Dedifferentiated amniotic fluid mesenchymal stem cell (primary cell): ENCODE measurements around the gene KRT26.
"Not testable (repeated sequence)": the region's sequence is repeated elsewhere in the genome, so short reads cannot be mapped to it uniquely, and the experiment has no call there.

ENCODE experiments used
- DNase-seq: peaks from one replicate; pipeline ENCODE4 v3.0.0-alpha.2; 2016; ENCODE audit errors: extremely low spot score

Gene KRT26

DNA sequence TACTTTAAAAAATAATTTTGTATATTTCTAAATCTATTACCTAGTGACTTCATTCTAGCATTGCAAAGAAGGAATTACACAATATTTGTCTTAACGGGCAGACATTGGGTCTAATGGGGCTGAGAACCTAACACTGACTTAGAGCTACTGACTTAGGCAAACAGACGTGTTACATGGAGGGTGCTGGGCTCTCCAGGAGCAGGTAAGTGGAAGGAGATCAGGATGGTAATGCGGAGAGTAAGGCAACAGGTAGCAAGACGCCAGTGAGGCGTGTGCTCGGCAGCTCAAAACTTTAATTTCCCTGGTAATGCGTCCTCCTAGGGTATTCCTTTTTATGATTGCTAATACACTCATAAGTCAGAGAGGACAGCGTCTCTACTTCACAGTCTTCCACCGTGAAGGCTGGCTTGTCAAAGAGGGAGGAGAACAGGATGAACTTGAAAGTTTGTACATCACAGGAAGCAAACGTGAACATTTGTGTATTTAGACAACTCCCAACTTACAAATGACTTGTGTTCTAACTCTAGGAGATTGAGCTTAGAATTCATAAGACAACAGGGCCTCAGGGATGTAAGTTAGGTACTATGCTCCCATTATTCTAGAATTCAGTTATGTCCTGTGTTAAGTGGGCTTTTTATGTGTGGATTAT is 23.1 kb upstream of the KRT26 start:
- no peak for DNase-seq

DNA sequence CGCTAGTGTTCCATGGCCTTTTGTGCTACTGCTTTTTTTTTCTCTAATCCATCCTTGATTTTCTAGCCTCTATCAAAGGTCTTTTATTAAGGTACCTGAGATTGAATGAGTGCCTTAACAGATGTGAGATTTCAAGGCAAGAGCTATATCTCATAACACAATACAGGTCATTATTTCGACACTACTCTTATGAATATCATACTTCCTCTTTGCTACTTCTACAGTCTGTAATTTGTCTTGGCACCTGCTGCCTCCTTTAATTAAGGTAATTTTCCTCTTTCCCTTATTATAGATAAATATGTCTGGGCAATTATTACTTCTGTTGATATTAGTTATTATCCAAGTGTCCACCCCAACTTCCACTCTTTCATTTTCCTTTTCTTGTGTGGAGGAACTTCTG is 22.5 kb upstream of the KRT26 start:
- no peak for DNase-seq

DNA sequence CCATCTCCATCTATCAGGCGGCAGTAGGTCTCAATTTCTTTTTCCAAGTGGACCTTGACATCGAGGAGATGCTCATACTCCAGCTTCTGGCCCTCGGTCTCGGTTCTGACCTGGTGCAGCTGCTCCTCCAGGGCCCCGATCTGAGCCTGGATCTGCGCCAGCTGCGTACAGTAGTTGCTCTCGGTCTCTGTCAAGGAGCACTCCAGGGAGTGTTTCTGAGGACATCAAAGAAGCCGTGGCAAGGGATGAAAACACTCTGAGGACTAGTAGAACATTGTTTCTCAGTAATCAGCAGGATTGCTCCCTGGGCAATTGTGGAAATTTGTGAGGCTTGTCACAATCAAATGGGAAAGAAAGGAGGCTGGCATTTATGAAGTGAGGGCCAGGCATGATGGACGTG is 21.8 kb upstream of the KRT26 start:
- no peak for DNase-seq

DNA sequence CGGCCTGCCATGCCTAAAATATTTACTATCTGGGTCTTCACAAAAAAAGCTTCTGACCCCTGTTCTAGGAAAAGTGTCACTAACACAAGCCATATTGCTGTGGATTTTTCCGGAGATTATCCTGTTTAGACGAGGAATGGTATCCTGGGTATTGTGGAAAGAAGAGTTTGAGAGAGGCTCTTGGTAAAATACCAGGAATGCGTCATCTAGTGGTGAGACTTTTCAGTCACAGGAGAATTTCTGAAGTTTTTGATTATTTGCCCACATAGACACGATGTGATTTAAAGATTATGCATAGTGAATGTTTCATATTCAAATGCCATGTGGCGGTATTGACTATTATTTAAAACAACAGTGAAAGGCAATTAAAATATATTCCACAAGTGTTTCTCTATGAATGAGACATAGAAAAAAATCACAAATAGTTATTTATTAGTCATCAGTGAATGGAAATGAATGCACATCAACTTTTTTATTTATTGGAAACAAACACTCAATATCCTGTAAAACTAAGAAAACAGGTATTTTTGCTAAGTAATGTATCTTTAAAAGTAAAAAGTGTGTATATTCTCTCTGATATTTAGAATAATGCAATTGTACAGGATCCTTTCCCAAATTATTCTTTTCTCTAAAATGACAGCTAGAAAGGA is 19.9 kb upstream of the KRT26 start:
- peak; percentile 68 for DNase-seq

DNA sequence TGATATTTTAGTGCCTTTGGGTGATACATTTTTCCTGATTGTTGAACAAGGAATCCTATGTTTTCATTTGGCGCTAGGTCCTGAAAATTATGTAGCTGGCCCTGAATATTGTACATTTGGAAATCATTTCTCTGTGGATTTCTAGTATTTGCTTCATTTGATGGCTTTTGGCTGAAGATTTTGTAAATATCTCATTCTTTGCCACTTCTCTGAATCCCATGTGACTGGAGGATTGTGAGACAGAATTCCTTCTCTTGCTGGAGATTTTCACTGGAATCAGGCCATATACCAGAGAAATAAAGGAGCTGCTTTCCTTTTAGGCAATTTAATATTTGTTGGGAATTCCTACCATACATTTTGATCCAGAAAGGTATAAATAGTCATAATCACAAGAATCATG is 19.1 kb upstream of the KRT26 start:
- peak; percentile 21 for DNase-seq

DNA sequence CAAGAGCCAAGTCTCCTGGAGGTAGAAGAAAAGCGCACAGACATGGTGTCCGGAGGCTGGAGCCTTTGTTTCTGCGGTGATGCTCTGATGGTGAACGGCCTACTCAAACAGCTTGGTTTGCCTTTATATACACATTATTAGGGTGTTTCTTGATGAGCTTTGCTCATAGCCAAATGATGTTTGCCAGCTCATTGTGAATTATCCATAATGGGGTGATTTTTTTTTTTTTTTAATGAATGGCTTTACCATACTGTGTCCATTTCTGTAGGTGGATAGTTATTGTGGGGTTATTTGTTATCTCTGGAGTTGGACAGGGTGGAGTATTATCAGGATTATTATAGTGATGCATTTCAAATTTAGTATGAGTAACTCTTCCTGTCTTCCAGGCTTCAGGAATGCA is 10.4 kb upstream of the KRT26 start, which contains the start of gene KRT27:
Gene KRT27 (minus strand): TSS at position 101 of the 400 bp plus-strand sequence. CDS start 57 bp downstream, at position 44.
- DNase-seq: no peak

DNA sequence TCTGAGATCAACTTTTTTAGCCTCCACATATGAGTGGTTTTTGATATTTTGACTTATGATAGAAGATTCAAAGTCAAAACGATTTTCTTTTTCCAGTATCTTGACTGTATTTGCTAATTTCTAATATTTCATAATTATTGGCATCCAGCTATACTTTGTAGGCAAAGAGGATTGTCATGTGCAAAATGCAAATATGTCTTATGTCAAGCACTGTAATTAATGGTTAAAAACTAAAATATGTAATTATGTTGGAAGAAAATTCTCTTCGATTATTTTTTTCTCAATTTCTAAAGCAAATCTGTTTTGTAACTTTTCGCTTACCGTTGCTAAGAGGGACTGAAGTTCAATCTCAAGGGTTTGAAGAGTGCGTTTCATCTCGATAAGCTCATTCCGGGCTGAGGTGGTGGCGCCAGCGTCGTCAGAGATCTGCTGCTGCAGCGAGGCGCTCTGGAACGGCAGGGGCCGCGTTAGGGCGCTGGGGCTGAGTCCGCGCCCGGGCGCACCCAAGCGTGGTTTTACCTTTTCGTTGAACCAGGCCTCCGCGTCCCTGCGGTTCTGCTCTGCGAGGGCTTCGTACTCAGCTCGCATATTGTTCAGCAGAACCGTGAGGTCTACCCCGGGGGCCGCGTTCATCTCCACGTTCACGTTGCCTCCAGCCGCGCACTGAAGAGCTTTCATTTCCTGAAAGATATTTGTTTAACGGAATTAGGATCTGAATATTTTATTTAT is 7.3 kb upstream of the KRT26 start:
- DNase-seq: no peak

DNA sequence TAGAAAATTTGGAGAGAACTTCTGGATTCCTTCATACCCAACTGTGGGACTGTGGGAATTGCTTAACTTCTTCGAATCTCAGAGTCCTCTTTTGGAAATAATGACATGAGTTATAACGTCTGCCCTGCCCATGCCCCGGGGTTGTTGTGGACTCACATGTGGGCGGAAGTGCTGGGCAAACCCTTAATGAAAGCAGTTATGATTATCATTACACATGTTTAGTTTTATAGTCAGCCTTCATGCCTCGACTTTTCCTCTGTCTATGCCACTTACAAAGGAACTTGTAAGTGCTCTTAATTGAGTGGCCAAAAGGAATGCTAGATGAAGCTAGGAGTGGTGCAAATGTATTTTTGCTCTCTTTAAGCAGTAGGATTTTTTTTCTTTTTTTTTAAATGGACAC is 6.5 kb upstream of the KRT26 start:
- no peak for DNase-seq

DNA sequence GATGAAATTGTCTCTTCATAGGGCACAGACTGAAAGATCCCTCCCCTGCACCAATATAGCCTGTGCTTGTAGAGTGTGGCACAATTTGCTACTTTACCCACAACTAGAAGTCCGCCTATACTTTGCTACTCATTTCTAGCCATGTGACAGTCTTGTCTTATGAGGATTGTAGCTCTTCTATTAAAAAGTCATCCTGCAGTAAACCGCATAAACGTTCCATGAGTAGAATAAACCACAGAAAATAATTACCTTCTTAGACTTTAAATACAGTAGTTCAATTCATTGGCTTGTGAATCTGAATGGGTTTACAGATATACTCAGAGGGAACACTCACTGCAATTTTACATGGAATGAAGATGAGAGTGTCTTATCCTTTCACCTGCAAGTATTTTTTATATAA is 6.0 kb upstream of the KRT26 start:
- no peak for DNase-seq

DNA sequence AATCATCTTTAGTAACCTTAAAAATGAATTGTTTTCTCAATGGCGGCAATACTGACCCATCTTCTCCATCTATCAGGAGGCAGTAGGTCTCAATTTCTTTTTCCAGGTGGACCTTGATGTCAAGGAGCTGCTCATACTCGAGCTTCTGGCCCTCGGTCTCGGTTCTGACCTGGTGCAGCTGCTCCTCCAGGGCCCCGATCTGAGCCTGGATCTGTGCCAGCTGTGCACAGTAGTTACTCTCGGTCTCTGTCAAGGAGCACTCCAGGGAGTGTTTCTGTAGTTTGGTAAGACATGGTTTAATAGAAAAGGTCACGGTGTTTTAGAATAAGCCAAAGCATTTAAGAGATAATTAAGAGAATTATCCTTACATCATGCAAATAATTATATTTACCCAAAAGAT is 5.5 kb upstream of the KRT26 start:
- no peak for DNase-seq

DNA sequence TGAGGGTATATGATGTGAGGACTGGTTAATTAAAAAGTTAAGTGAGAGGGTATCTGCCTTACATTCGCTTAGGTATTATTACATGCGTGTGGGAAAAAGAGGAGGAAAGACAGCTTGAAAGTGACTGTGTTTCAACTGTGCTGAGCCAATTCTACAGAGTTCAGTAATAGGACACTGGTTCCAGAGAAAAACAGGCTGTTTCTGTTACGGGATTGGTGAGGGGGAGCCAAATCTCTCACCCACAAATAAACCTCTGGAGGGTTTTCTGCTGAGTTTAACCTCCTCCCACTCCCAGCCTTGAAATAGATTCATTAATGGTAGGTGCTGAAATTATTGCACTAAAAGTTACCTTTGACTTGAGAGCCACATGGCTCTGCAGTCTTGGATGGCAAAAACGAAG is 3.9 kb upstream of the KRT26 start:
- DNase-seq: no peak

DNA sequence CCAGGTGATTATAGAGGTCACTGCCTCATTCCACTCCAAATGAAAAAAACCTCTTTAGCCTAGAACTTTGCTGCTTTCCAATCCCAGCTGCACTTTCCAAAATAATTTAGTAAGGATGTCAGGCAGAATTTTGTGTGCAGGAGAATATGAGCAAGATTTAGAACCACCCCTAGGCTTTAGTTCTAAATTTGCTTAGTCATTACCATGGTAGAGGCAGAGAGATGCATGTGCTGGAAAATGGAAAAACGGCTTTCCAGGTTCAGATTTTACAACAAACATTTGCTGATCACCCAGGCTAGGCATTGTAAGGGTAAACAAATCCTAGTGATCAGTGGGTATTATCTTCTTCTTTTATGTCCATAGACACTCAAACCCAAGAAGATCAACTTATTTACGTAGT is 6.3 kb downstream of the KRT26 start:
- DNase-seq: no peak

DNA sequence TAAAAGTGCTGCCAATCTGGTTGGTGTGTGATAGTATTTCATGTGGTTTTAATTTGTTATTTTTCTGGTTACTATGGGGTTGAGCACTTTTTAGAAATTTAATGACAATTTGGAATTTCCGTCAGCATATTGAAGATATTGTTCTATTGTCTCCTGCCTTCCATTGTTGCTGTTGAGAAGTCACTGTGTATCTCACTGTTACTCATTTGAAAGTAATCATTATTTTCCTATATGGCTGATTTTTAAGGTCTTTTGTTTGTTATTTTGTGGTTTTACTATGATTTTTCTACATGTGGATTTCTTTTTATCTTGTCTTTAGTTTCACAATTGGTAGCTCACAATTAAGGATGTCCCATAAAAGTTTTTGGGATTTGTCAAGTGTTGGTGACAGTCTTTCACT is 8.2 kb downstream of the KRT26 start:
- no peak for DNase-seq

DNA sequence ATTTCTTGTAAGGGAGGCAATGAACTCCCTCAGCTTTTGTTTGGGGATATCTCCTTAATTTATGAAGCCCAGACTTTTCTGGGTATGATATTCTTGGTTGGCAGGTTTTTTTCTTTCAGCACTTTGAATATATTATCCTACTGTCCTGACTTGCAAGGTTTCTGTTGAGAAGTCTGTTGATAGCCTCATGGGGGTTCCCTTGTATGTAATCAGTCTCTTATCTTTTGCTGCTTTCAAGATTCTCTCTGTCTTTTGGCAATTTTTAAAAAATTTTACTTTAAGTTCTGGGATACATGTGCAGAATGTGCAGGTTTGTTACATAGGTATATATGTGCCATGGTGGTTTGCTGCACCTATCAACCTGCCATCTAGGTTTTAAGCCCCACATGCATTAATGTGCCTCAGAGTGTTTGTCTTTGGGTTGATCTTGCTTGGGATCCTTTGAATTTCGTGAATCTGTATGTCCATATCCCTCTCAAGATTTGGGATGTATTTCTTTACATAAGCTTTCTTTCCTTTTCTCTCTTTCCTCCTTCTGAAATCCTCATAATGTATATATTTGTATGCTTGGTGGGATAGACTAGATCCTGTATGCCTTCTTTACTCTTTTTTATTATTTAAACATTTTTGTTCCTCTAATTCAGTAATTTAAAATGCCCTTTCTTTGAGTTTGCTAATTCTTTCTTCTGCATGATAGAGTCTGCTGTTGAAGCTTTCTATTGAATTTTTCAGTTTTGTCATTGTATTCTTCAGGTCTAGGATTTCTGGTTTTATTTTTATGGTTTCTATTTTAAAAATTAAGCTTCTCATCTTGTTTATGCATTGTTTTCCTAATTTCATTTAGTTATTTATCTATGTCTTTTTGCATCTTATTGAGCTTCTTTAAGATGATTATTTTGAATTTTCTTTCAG is 11.6 kb downstream of the KRT26 start:
- DNase-seq: no peak

DNA sequence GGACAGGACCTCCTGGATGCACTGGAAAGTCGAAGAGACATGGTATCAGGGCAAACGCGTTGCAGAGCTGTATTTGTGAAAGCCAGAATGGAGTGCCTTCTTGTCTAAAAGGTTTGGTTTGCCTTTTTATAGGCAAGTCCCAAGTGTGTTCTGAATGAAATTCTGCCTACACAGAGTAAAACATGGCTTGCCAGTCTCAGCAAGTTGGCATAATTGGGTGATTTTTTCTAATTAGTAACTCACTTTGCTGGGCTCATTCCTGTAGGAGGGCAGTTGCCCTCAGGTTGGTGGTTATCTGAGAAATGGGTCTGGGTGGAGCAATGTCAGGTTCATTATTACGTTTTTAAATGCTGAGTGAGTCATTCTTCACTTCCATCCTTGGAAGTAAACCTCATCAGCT is 16.8 kb downstream of the KRT26 start, which contains the start of gene KRT25:
Gene KRT25 (minus strand): TSS at position 101 of the 400 bp plus-strand sequence. CDS start 60 bp downstream, at position 41.
- DNase-seq: no peak

DNA sequence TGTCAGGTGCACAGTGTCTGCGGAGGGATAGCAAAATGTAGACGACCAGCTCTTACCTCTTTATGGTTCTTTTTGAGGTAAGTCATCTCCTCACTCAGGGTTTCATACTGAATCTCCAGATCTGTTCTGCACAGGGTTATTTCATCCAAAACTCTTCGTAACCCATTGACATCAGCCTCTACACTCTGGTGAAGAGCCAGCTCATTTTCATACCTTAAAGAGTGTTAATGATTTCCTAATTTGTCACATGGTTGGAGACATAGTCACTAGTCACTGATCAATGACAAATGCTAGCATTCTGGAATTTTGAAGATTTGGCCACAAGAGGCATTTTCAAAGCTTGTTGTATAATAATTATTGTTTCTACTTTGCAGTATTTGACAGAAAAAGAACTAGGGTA is 18.2 kb downstream of the KRT26 start:
- no peak for DNase-seq

DNA sequence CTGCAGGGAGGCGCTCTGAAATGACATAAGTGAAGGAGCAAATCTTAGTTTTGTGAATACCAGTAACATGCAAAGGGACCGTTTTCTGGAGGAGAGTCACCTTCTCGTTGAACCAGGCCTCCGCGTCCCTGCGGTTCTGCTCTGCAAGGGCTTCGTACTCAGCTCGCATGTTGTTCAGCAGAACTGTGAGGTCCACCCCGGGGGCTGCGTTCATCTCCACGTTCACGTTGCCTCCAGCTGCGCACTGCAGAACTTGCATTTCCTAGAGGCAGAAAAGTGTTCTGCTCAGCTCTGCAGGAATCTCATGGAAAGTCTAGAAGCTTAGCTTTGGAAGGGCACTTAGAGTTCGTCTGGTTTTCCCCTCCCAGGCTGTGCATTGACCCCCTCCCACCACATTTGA is 20.9 kb downstream of the KRT26 start:
- no peak for DNase-seq

DNA sequence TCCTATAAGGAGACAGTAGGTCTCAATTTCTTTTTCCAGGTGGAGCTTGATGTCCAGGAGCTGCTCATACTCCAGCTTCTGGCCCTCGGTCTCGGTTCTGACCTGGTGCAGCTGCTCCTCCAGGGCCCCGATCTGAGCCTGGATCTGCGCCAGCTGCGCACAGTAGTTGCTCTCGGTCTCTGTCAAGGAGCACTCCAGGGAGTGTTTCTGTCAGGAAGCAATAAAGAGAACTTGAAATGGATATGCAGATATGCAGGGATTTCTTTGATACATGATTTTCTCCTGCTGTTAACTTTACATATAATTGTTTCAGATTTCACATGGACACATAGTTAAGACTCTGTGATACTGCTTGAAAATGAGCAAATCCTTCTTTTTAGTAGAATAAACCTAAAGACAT is 21.6 kb downstream of the KRT26 start:
- DNase-seq: no peak

DNA sequence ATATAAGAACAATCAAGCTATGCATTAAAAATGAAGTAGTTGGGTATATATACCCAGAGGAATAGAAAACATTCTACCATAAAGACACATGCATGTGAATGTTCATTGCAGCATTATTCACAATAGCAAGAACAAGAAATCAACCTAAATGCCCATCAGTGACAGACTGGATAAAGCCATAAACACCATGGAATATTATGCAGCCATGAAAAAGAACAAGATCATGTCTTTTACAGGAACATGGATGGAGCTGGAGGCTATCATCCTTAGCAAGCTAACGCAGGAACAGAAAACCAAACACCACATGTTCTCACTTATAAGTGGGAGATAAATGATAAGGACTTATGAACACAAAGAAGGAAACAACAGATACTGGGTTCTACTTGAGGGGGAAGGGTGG is 23.3 kb downstream of the KRT26 start:
- DNase-seq: not testable (repeated sequence)

DNA sequence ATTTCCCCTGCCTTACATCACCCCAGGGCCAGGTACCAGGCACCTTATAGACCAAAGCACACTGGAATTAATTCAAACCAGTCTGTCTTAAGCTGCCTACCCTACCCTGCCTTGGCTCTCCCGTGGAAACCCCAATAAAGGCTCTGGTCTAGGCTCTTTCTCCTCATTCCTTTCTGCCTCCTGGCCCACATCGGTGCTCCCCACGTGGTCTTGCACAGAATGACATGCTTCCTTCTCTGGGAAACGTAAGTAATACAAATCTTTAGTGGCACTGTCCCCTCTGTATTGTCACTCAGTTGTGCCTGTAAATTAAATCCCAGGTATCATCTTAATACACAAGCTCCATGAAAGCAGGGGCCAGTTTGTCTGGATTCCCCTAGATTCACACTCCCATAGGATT is 33.4 kb downstream of the KRT26 start:
- DNase-seq: no peak

DNA sequence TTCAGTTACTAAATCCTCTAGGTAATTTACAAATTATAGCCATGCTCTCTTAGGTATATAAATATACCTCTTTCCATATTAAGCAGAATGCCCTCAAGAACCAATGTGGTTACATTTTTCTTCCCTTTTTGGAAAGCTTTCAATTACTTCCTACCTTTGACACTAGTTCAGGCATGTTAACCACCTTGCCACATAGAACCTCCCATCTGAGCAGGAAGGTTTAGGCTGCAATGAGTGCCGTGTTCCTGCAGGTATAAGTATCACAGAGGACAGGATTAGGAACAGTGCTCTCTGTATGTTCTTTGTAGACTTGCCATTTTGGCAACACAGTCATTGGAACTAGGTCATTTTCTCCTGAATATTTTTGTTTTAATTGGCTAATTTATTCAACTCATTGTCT is 37.0 kb downstream of the KRT26 start:
- no peak for DNase-seq

DNA sequence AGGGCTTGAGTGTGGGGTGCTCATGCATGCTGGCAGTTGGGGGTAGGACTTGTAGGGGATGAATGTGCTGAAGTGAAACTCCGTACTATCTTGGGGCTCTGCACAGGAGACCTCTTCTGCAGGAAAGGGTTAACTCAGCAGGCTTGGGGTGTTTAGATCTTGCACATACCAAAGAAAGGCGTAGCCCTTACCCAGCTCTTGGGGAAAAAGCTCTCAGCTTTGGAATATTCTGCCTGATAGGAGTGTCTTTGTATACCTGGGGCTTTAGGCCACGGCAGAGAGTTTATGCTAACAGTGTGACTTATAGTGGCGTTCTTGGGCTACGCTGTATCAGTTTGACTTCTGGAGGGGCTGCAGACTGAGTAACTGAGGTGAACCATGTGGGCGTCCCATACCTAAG is 38.0 kb downstream of the KRT26 start:
- DNase-seq: no peak
